ENCODE data around the gene CLASRP.

The CLASRP gene

GRCh38 chr19:45045671-45046353 lies 7.0 kb downstream of the CLASRP start:
- H3K36me3 ChIP-seq (ENCODE audit: control insufficient read depth, insufficient read depth, low read length) = peaks cover 54% of the 10 kb centered on the region

GRCh38 chr19:45046355-45046754 lies 7.5 kb downstream of the CLASRP start:
- Histone ChIP-seq H3K9me3 (ENCODE audit: control insufficient read depth, insufficient read depth, low read depth, low read length) (no peaks in the 10 kb centered on the region), H3K4me1 (ENCODE audit: control insufficient read depth, insufficient read depth, low read length) (peaks cover 3% of the 10 kb centered on the region; the same call in 1 of the 2 replicates), H3K27me3 (ENCODE audit: control insufficient read depth, insufficient read depth, low read length) (no peaks in the 10 kb centered on the region), H3K9ac (ENCODE audit: low read length) (no peak overlapping the region), H3K4me3 (ENCODE audit: low read depth, low read length) (no peak overlapping the region), H3K27ac (ENCODE audit: low read depth, low read length) (no peak overlapping the region), H3K36me3 (ENCODE audit: control insufficient read depth, insufficient read depth, low read length) (peaks cover 53% of the 10 kb centered on the region)

More at GRCh38 chr19:45045671-45046353, 7.0 kb downstream of the CLASRP start:
- Histone ChIP-seq H3K27ac (ENCODE audit: low read depth, low read length) (no peak overlapping the region), H3K9me3 (ENCODE audit: control insufficient read depth, insufficient read depth, low read depth, low read length) (no peaks in the 10 kb centered on the region), H3K9ac (ENCODE audit: low read length) (no peak overlapping the region), H3K4me3 (ENCODE audit: low read depth, low read length) (no peak overlapping the region), H3K4me1 (ENCODE audit: control insufficient read depth, insufficient read depth, low read length) (peaks cover 3% of the 10 kb centered on the region; the same call in 1 of the 2 replicates), H3K27me3 (ENCODE audit: control insufficient read depth, insufficient read depth, low read length) (no peaks in the 10 kb centered on the region)

- Histone ChIP-seq H3K4me3 (ENCODE audit: low read depth, low read length) (no peak overlapping the region), H3K9me3 (ENCODE audit: control insufficient read depth, insufficient read depth, low read depth, low read length) (no peaks in the 10 kb centered on the region), H3K27me3 (ENCODE audit: control insufficient read depth, insufficient read depth, low read length) (no peaks in the 10 kb centered on the region), H3K27ac (ENCODE audit: low read depth, low read length) (no peak overlapping the region), H3K4me1 (ENCODE audit: control insufficient read depth, insufficient read depth, low read length) (peaks cover 3% of the 10 kb centered on the region; the same call in 1 of the 2 replicates), H3K9ac (ENCODE audit: low read length) (no peak overlapping the region), H3K36me3 (ENCODE audit: control insufficient read depth, insufficient read depth, low read length) (peaks cover 50% of the 10 kb centered on the region)
Observed at GRCh38 chr19:45047188-45047797, 8.4 kb downstream of the CLASRP start.

- peaks cover 3% of the 10 kb centered on the region; the same call in 1 of the 2 replicates for H3K4me1 ChIP-seq (ENCODE audit: control insufficient read depth, insufficient read depth, low read length)
- peaks cover 52% of the 10 kb centered on the region for H3K36me3 ChIP-seq (ENCODE audit: control insufficient read depth, insufficient read depth, low read length)
- H3K9ac ChIP-seq (ENCODE audit: low read length) = no peak overlapping the region
Observed at GRCh38 chr19:45049073-45049736, 10.4 kb downstream of the CLASRP start.

GRCh38 chr19:45050036-45050435 lies 11.2 kb downstream of the CLASRP start:
- no peak overlapping the region for H3K4me3 ChIP-seq (ENCODE audit: low read depth, low read length)
- H3K9me3 ChIP-seq (ENCODE audit: control insufficient read depth, insufficient read depth, low read depth, low read length) = no peaks in the 10 kb centered on the region
- peaks cover 3% of the 10 kb centered on the region; the same call in 1 of the 2 replicates for H3K4me1 ChIP-seq (ENCODE audit: control insufficient read depth, insufficient read depth, low read length)
- peaks cover 51% of the 10 kb centered on the region for H3K36me3 ChIP-seq (ENCODE audit: control insufficient read depth, insufficient read depth, low read length)
- no peak overlapping the region for H3K9ac ChIP-seq (ENCODE audit: low read length)
- no peak overlapping the region for H3K27ac ChIP-seq (ENCODE audit: low read depth, low read length)
- no peaks in the 10 kb centered on the region for H3K27me3 ChIP-seq (ENCODE audit: control insufficient read depth, insufficient read depth, low read length)

More at GRCh38 chr19:45049073-45049736, 10.4 kb downstream of the CLASRP start:
- Histone ChIP-seq H3K27me3 (ENCODE audit: control insufficient read depth, insufficient read depth, low read length) (no peaks in the 10 kb centered on the region), H3K9me3 (ENCODE audit: control insufficient read depth, insufficient read depth, low read depth, low read length) (no peaks in the 10 kb centered on the region), H3K27ac (ENCODE audit: low read depth, low read length) (peak overlapping the region; percentile 64; the same call in 1 of the 2 replicates), H3K4me3 (ENCODE audit: low read depth, low read length) (no peak overlapping the region)

GRCh38 chr19:45051929-45052579 lies 13.2 kb downstream of the CLASRP start:
- no peak overlapping the region for H3K9ac ChIP-seq (ENCODE audit: low read length)
- no peak overlapping the region for H3K4me3 ChIP-seq (ENCODE audit: low read depth, low read length)
- H3K4me1 ChIP-seq (ENCODE audit: control insufficient read depth, insufficient read depth, low read length) = peaks cover 3% of the 10 kb centered on the region; the same call in 1 of the 2 replicates
- no peaks in the 10 kb centered on the region for H3K9me3 ChIP-seq (ENCODE audit: control insufficient read depth, insufficient read depth, low read depth, low read length)
- H3K27me3 ChIP-seq (ENCODE audit: control insufficient read depth, insufficient read depth, low read length) = no peaks in the 10 kb centered on the region
- peaks cover 53% of the 10 kb centered on the region for H3K36me3 ChIP-seq (ENCODE audit: control insufficient read depth, insufficient read depth, low read length)
- no peak overlapping the region for H3K27ac ChIP-seq (ENCODE audit: low read depth, low read length)

- H3K27me3 ChIP-seq (ENCODE audit: control insufficient read depth, insufficient read depth, low read length) = no peaks in the 10 kb centered on the region
- peaks cover 93% of the 10 kb centered on the region for H3K36me3 ChIP-seq (ENCODE audit: control insufficient read depth, insufficient read depth, low read length)
- no peak overlapping the region for H3K27ac ChIP-seq (ENCODE audit: low read depth, low read length)
- H3K4me1 ChIP-seq (ENCODE audit: control insufficient read depth, insufficient read depth, low read length) = no peaks in the 10 kb centered on the region
- no peak overlapping the region for H3K9ac ChIP-seq (ENCODE audit: low read length)
- no peak overlapping the region for H3K4me3 ChIP-seq (ENCODE audit: low read depth, low read length)
- H3K9me3 ChIP-seq (ENCODE audit: control insufficient read depth, insufficient read depth, low read depth, low read length) = no peaks in the 10 kb centered on the region
Observed at GRCh38 chr19:45056831-45057230, 18.0 kb downstream of the CLASRP start.

- Histone ChIP-seq H3K4me3 (ENCODE audit: low read depth, low read length) (no peak overlapping the region), H3K9ac (ENCODE audit: low read length) (no peak overlapping the region), H3K27me3 (ENCODE audit: control insufficient read depth, insufficient read depth, low read length) (no peaks in the 10 kb centered on the region), H3K4me1 (ENCODE audit: control insufficient read depth, insufficient read depth, low read length) (no peaks in the 10 kb centered on the region), H3K36me3 (ENCODE audit: control insufficient read depth, insufficient read depth, low read length) (peaks cover 91% of the 10 kb centered on the region), H3K27ac (ENCODE audit: low read depth, low read length) (no peak overlapping the region), H3K9me3 (ENCODE audit: control insufficient read depth, insufficient read depth, low read depth, low read length) (no peaks in the 10 kb centered on the region)
Observed at GRCh38 chr19:45057444-45057843, 18.6 kb downstream of the CLASRP start.

- Histone ChIP-seq H3K9ac (ENCODE audit: low read length) (no peak overlapping the region), H3K9me3 (ENCODE audit: control insufficient read depth, insufficient read depth, low read depth, low read length) (no peaks in the 10 kb centered on the region), H3K27ac (ENCODE audit: low read depth, low read length) (no peak overlapping the region), H3K4me3 (ENCODE audit: low read depth, low read length) (no peak overlapping the region), H3K27me3 (ENCODE audit: control insufficient read depth, insufficient read depth, low read length) (no peaks in the 10 kb centered on the region), H3K4me1 (ENCODE audit: control insufficient read depth, insufficient read depth, low read length) (no peaks in the 10 kb centered on the region), H3K36me3 (ENCODE audit: control insufficient read depth, insufficient read depth, low read length) (peaks cover 90% of the 10 kb centered on the region)
Observed at GRCh38 chr19:45058622-45059159, 19.8 kb downstream of the CLASRP start.

GRCh38 chr19:45059258-45059965 lies 20.6 kb downstream of the CLASRP start:
- Histone ChIP-seq H3K4me1 (ENCODE audit: control insufficient read depth, insufficient read depth, low read length) (no peaks in the 10 kb centered on the region), H3K27ac (ENCODE audit: low read depth, low read length) (no peak overlapping the region), H3K27me3 (ENCODE audit: control insufficient read depth, insufficient read depth, low read length) (no peaks in the 10 kb centered on the region), H3K9ac (ENCODE audit: low read length) (no peak overlapping the region), H3K36me3 (ENCODE audit: control insufficient read depth, insufficient read depth, low read length) (peaks cover 92% of the 10 kb centered on the region), H3K4me3 (ENCODE audit: low read depth, low read length) (no peak overlapping the region), H3K9me3 (ENCODE audit: control insufficient read depth, insufficient read depth, low read depth, low read length) (no peaks in the 10 kb centered on the region)
